ENCODE data around the gene KIFC3. TPM values are rescaled to one million over a fixed set of nuclear protein-coding genes. Genes with fewer than 3 reads are reported as not detected.
A peak's percentile ranks its signal among the peaks of the same experiment; 100 is the strongest.
"Not testable (repeated sequence)": the region's sequence is repeated elsewhere in the genome, so short reads cannot be mapped to it uniquely, and the experiment has no call there.

Gene KIFC3
- 6.2 TPM for polyA plus RNA-seq (2013, experiment 1 of 2)
- polyA plus RNA-seq (2013, experiment 2 of 2), result 5.8 TPM

- H3K9ac ChIP-seq (ENCODE audit: low read depth, low read length), result peak within 1 kb of the TSS; percentile 48
- peaks cover 44% of the 10 kb centered on the region for H3K4me1 ChIP-seq (ENCODE audit: insufficient read depth, low read length)
- H3K36me3 ChIP-seq (ENCODE audit: insufficient read depth, low read length), result no peaks in the 10 kb centered on the region
- WGBS, result 8% methylated on average over 78 of the region's 78 CpGs
- H3K27me3 ChIP-seq (ENCODE audit: insufficient read depth, low read length), result peaks cover 7% of the 10 kb centered on the region
- H3K9me3 ChIP-seq (ENCODE audit: insufficient read depth, low read depth, low read length), result no peaks in the 10 kb centered on the region
- peak within 1 kb of the TSS; percentile 42; the same call in 1 of the 2 replicates for H3K27ac ChIP-seq (ENCODE audit: low read depth, low read length)
- peak within 1 kb of the TSS; percentile 66 for H3K4me3 ChIP-seq (ENCODE audit: low read length)
Measured at GRCh38 chr16:57802341-57803133, at the start of gene KIFC3. Gene KIFC3, minus strand, starts transcription at chr16:57802491. Its CDS starts 4,248 bp downstream, at chr16:57798243.

GRCh38 chr16:57848181-57848580 lies 45.9 kb upstream of the KIFC3 start:
- H3K9me3 ChIP-seq (ENCODE audit: insufficient read depth, low read depth, low read length), result no peaks in the 10 kb centered on the region
- H3K27me3 ChIP-seq (ENCODE audit: insufficient read depth, low read length), result no peaks in the 10 kb centered on the region
- 94% methylated on average over 5 of the region's 5 CpGs for WGBS
- H3K27ac ChIP-seq (ENCODE audit: low read depth, low read length), result no peak overlapping the region
- H3K36me3 ChIP-seq (ENCODE audit: insufficient read depth, low read length), result no peaks in the 10 kb centered on the region
- H3K4me3 ChIP-seq (ENCODE audit: low read length), result no peak overlapping the region
- no peak overlapping the region for H3K9ac ChIP-seq (ENCODE audit: low read depth, low read length)
- peaks cover 33% of the 10 kb centered on the region for H3K4me1 ChIP-seq (ENCODE audit: insufficient read depth, low read length)

GRCh38 chr16:57846931-57847330 lies 44.6 kb upstream of the KIFC3 start:
- not testable (repeated sequence) for H3K36me3 ChIP-seq (ENCODE audit: insufficient read depth, low read length); H3K9me3 ChIP-seq (ENCODE audit: insufficient read depth, low read depth, low read length); H3K9ac ChIP-seq (ENCODE audit: low read depth, low read length); H3K27me3 ChIP-seq (ENCODE audit: insufficient read depth, low read length)
- WGBS, result 64% methylated on average over 6 of the region's 6 CpGs
- 0 out of 2 replicates have a peak overlapping the region, but pooled peaks have one; percentile 7 for H3K4me3 ChIP-seq (ENCODE audit: low read length)
- H3K27ac ChIP-seq (ENCODE audit: low read depth, low read length), result peak overlapping the region; percentile 23; the same call in 1 of the 2 replicates
- H3K4me1 ChIP-seq (ENCODE audit: insufficient read depth, low read length), result peaks cover 40% of the 10 kb centered on the region

GRCh38 chr16:57846078-57846697 lies 43.9 kb upstream of the KIFC3 start:
- H3K4me3 ChIP-seq (ENCODE audit: low read length), result peak overlapping the region; percentile 15
- H3K27ac ChIP-seq (ENCODE audit: low read depth, low read length), result peak overlapping the region; percentile 69
- no peaks in the 10 kb centered on the region for H3K36me3 ChIP-seq (ENCODE audit: insufficient read depth, low read length)
- H3K4me1 ChIP-seq (ENCODE audit: insufficient read depth, low read length), result peaks cover 41% of the 10 kb centered on the region
- H3K9me3 ChIP-seq (ENCODE audit: insufficient read depth, low read depth, low read length), result no peaks in the 10 kb centered on the region
- no peak overlapping the region for H3K9ac ChIP-seq (ENCODE audit: low read depth, low read length)
- no peaks in the 10 kb centered on the region for H3K27me3 ChIP-seq (ENCODE audit: insufficient read depth, low read length)
- 6% methylated on average over 9 of the region's 9 CpGs for WGBS

- Histone ChIP-seq H3K27me3 (ENCODE audit: insufficient read depth, low read length) (no peaks in the 10 kb centered on the region), H3K4me3 (ENCODE audit: low read length) (no peak overlapping the region), H3K9me3 (ENCODE audit: insufficient read depth, low read depth, low read length) (no peaks in the 10 kb centered on the region), H3K9ac (ENCODE audit: low read depth, low read length) (no peak overlapping the region), H3K27ac (ENCODE audit: low read depth, low read length) (no peak overlapping the region), H3K4me1 (ENCODE audit: insufficient read depth, low read length) (peaks cover 41% of the 10 kb centered on the region), H3K36me3 (ENCODE audit: insufficient read depth, low read length) (no peaks in the 10 kb centered on the region)
- WGBS, result 87% methylated on average over 8 of the region's 8 CpGs
Measured at GRCh38 chr16:57845115-57845514, 42.8 kb upstream of the KIFC3 start.

GRCh38 chr16:57844416-57845030 lies 42.2 kb upstream of the KIFC3 start:
- Histone ChIP-seq H3K4me1 (ENCODE audit: insufficient read depth, low read length) (peaks cover 41% of the 10 kb centered on the region), H3K4me3 (ENCODE audit: low read length) (no peak overlapping the region), H3K27ac (ENCODE audit: low read depth, low read length) (no peak overlapping the region), H3K9ac (ENCODE audit: low read depth, low read length) (no peak overlapping the region), H3K27me3 (ENCODE audit: insufficient read depth, low read length) (no peaks in the 10 kb centered on the region), H3K9me3 (ENCODE audit: insufficient read depth, low read depth, low read length) (no peaks in the 10 kb centered on the region), H3K36me3 (ENCODE audit: insufficient read depth, low read length) (no peaks in the 10 kb centered on the region)
- 85% methylated on average over 10 of the region's 10 CpGs for WGBS

- no peaks in the 10 kb centered on the region for H3K9me3 ChIP-seq (ENCODE audit: insufficient read depth, low read depth, low read length)
- H3K27me3 ChIP-seq (ENCODE audit: insufficient read depth, low read length), result no peaks in the 10 kb centered on the region
- H3K4me3 ChIP-seq (ENCODE audit: low read length), result no peak overlapping the region
- 100% methylated on average over 1 of the region's 1 CpG for WGBS
- no peak overlapping the region for H3K27ac ChIP-seq (ENCODE audit: low read depth, low read length)
- H3K9ac ChIP-seq (ENCODE audit: low read depth, low read length), result no peak overlapping the region
- H3K4me1 ChIP-seq (ENCODE audit: insufficient read depth, low read length), result peaks cover 34% of the 10 kb centered on the region
- H3K36me3 ChIP-seq (ENCODE audit: insufficient read depth, low read length), result no peaks in the 10 kb centered on the region
Measured at GRCh38 chr16:57843400-57843799, 41.1 kb upstream of the KIFC3 start.

- Histone ChIP-seq H3K27ac (ENCODE audit: low read depth, low read length) (no peak overlapping the region), H3K36me3 (ENCODE audit: insufficient read depth, low read length) (no peaks in the 10 kb centered on the region), H3K27me3 (ENCODE audit: insufficient read depth, low read length) (no peaks in the 10 kb centered on the region), H3K9ac (ENCODE audit: low read depth, low read length) (no peak overlapping the region), H3K9me3 (ENCODE audit: insufficient read depth, low read depth, low read length) (no peaks in the 10 kb centered on the region), H3K4me1 (ENCODE audit: insufficient read depth, low read length) (peaks cover 42% of the 10 kb centered on the region), H3K4me3 (ENCODE audit: low read length) (no peak overlapping the region)
- 94% methylated on average over 5 of the region's 5 CpGs for WGBS
Measured at GRCh38 chr16:57842601-57843000, 40.3 kb upstream of the KIFC3 start.

GRCh38 chr16:57840833-57841232 lies 38.5 kb upstream of the KIFC3 start:
- Histone ChIP-seq H3K9ac (ENCODE audit: low read depth, low read length) (no peak overlapping the region), H3K4me3 (ENCODE audit: low read length) (no peak overlapping the region), H3K4me1 (ENCODE audit: insufficient read depth, low read length) (peaks cover 38% of the 10 kb centered on the region), H3K9me3 (ENCODE audit: insufficient read depth, low read depth, low read length) (no peaks in the 10 kb centered on the region), H3K36me3 (ENCODE audit: insufficient read depth, low read length) (no peaks in the 10 kb centered on the region), H3K27ac (ENCODE audit: low read depth, low read length) (no peak overlapping the region), H3K27me3 (ENCODE audit: insufficient read depth, low read length) (no peaks in the 10 kb centered on the region)
- WGBS, result 92% methylated on average over 8 of the region's 8 CpGs

GRCh38 chr16:57838161-57838560 lies 35.9 kb upstream of the KIFC3 start:
- Histone ChIP-seq H3K4me3 (ENCODE audit: low read length) (no peak overlapping the region), H3K9me3 (ENCODE audit: insufficient read depth, low read depth, low read length) (no peaks in the 10 kb centered on the region), H3K4me1 (ENCODE audit: insufficient read depth, low read length) (peaks cover 30% of the 10 kb centered on the region), H3K27me3 (ENCODE audit: insufficient read depth, low read length) (no peaks in the 10 kb centered on the region), H3K27ac (ENCODE audit: low read depth, low read length) (no peak overlapping the region), H3K9ac (ENCODE audit: low read depth, low read length) (no peak overlapping the region), H3K36me3 (ENCODE audit: insufficient read depth, low read length) (no peaks in the 10 kb centered on the region)
- 80% methylated on average over 13 of the region's 13 CpGs for WGBS

All from HUES64 (cell line).